Activated CD8-positive, alpha-beta memory T cell treated with anti-CD3 and anti-CD28 coated beads for 24 hours (primary cell): Measurements from ENCODE around the gene RHPN2.
"Not testable (repeated sequence)": the region's sequence is repeated elsewhere in the genome, so short reads cannot be mapped to it uniquely, and the experiment has no call there.

Experiments
- DNase-seq: peaks from one replicate; pipeline ENCODE4 v3.0.0-alpha.2; 2020

The RHPN2 gene

DNA sequence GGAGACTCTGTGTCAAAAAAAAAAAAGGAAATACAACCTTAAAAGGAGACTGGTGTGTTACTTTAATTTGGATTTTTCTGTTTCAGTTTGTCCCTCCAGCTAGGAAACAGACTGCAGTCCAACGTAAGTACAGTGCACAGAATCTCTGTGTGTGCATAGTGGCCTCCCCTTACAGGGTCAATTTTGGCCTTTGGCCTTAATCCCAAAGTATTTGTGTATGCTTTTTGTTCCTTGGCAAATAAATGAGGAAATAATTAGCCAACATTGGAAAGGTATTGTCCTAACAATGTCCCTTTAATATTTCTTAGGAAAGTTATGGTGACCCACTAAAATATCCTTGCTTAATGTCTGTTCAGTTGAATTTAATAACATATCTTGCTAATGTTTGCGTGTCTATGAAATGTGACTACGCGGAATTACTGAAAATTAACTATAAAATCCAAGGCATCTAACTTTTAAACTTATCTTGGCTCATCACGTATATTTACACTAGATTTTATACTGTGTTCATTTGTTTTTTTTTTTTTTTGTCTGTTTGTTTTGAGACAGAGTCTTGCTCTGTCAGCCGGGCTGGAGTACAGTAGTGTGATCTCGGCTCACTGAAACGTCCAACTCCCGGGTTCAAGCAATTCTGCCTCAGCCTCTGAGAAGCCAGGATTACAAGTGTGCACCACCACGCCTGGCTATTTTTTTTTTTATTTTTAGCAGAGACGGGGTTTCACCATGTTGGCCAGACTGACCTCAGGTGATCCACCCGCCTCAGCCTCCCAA lies 39.0 kb downstream of the RHPN2 start:
- not testable (repeated sequence) for DNase-seq

GRCh38 chr19:33024398-33024797 lies 40.3 kb downstream of the RHPN2 start:
- DNase-seq: no peak

DNA sequence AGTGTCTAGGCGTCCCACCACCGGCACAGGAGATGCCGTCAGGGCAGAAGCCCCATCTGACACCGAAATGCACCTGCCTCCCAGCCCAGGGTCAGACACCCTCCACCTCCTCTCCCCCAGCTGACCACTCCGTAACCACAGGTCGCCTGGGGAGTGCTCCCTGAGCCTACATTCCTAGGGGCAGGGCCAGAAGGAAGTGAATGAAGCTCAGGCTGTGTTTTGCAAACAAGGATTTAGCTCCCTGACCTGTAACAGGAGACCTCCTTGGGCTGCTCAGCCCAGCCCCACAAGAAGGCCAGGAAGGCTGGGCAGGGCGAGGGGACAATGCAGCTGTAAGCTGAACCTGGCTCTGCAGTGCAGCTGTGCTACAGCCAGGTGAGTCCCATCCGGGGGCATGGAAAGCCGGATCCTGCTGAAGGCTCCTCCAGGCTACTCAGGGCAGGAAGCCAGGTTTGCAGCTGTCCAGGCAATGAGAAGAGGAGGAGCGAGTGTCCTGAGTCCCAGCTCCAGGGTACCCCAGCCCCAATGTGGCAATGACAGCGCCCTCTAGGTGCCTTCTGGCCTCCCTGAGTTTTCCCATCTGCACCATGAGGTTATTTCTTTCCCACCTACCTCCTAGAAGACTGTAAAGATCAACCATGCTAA lies 42.1 kb downstream of the RHPN2 start:
- DNase-seq: no peak

DNA sequence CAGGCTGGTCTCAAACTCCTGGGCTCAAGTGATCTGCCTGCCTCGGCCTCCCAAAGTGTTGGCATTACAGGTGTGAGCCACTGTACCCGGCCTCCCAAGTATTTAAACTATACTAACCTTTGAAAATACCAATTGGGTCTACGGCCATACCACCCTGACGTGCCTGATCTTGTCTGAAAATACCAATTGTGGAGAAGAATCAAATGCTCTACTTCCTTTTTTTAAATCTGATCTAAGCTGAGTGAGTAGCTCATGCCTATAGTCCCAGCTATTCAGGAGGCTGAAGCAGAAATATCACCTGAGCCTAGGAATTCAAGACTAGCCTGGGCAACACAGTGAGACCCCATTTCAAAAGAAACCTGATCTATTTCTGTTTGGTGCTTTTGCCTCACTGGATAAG lies 53.8 kb downstream of the RHPN2 start:
- not testable (repeated sequence) for DNase-seq

- DNase-seq: no peak
Measured at GRCh38 chr19:33008738-33009137, 56.0 kb downstream of the RHPN2 start.

DNA sequence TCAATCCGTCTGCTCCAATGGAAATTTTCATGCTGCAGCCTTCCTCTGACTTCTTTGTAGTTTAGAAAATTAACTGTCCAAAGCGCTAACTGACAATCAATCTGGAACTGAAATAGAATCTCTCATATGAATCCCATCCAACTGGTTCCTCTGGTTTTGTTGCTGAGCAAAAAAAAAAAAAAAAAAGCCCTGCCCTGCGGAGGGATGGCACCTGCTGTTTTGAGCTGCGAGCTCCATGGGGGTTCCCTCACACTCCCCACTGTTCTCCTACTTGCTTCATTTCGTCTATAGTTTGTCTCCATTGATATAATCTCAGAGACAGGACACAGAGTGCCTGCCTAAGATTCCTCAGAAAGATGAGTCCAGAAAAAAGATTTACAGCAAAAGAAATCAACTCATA lies 59.2 kb downstream of the RHPN2 start:
- no peak for DNase-seq

GRCh38 chr19:33003424-33004024 lies 61.2 kb downstream of the RHPN2 start:
- DNase-seq: not testable (repeated sequence)

DNA sequence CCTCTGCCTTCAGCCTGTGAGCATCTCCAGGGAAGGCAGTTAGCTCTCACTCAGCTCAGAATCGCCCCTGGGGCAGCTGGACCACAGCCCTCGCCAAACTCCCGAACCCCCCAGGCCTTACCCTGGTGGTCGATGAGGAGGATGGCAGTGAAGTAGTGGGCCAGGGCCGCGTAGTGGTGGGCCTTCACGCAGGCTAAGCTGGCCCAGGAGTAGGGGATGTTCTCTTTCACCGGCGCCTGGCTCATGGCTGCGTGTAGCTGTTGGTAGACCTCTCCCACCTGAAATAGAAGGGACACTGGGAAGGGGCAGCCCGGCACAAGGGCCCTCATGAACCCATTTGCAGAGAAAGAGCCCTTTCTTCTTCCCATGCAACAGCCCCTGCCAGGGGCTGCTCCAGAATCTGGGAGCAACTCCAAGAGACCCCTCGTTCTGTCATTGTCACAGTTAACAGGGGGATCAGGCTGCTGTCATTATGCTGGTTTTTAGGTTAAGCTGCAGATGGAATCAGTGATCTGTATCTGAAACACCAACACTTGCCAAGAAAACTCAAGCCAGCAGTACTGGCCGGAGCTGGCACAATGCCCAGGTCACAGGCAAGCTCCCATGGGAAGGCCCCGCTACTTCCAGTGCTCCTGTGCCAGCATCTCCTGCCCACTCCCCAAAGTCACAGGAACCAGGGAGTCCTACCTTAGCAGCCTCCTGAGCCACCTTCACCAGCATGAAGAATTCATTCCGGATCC lies 62.4 kb downstream of the RHPN2 start:
- not testable (repeated sequence) for DNase-seq

DNA sequence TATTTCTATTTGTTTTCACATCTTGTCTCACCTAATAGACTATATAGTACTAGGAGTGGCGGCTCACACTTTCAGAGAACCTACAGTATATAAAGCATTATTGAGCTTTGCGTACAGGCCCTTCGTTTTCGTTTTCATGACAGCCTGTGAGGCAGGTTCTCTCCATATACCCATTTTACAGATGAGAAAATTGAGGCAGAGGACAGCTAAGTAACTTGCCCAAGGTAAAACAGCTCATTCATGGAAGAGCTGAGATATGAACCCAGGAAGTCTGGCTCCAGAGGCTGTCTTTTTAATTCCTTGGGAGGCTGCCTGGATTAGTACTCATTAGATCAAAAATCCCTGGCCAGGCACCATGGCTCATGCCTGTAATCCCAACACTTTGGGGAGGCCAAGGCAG lies 63.8 kb downstream of the RHPN2 start:
- no peak for DNase-seq

DNA sequence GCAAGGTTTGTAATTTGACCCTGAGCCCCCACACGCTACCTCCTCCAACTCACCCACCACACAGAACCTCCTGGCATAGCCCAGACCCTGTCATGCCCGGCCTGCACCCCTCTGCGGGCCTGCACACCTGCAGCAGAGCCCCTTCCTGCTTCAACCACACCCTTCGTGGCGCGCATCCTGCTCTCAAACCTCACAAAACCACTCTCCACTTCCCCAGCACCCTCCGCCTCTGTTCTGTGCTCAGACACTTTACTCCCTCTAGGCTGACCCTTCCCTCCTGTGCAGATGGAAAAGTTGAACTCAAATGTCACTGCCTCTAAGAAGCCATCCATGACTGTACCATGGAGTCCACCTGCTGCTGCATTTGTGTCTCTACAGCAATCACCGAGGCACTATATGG lies 64.2 kb downstream of the RHPN2 start:
- no peak for DNase-seq

GRCh38 chr19:32998722-32999121 lies 66.0 kb downstream of the RHPN2 start:
- DNase-seq: no peak

DNA sequence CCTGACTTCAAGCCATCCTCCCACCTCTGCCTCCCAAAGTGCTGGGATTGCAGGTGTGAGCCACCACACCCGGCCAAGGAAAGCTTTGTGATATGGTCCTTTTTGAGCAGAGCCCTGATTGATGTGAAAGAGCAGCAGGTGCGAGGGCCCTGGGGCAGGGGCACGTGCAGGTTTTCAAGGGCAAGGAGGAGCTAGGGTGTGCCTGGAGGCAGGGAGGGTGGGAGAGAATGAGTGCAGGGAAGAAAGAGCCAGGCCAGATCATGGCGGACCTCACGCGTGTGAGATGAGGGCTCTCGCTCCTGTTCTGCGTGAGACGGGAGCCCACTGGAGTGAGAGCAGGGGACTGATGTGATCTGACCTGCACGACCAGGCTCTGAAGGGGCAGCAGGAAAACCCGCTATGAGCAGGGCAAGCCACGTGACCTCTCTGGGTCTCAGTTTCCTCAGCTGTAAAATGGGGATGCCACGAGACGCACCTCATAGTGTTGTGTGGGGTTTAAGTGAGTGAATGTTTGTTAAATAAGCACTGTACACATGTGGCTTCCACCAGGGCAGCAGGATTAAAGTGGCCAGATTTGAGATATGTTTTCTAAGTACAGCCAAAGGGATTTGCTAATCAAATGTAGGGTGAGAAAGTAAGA lies 66.9 kb downstream of the RHPN2 start:
- no peak for DNase-seq

DNA sequence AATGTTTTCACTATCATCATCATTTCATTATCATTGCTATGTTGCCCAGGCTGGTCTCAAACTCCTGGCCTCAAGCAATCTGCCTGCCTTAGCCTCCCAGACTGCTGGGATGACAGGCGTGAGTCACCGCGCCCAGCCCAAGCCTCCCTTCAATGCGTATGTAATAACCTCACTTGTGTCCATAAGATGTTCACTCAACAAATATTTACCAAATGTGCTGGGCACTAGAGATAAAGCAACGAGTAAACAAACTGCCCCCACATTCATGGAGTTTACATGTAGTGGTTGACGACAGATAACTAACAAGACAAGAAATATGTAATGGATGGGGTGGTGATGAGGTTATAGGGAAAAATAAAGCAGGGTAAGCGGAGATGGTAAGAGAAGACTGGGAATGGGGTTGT lies 67.6 kb downstream of the RHPN2 start:
- not testable (repeated sequence) for DNase-seq

DNA sequence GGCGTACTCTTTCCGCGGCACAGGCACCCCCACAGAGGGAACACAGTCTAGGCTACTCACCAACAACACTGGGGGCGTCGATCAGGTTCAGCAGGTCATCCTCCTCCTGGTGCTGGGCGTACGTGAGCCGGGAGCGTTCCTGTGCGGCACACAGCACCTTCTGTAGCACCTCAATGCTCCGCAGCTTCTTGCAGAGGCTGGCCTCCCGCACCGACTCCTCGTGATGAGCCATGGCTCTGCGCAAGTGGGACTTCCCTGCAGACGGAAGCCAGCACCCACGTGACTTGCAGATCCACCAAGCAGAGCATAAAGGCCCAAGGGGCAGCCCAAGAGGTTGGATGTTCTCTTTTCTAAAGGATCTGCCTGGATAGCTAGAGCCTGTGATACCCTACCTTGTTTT lies 68.7 kb downstream of the RHPN2 start:
- not testable (repeated sequence) for DNase-seq

DNA sequence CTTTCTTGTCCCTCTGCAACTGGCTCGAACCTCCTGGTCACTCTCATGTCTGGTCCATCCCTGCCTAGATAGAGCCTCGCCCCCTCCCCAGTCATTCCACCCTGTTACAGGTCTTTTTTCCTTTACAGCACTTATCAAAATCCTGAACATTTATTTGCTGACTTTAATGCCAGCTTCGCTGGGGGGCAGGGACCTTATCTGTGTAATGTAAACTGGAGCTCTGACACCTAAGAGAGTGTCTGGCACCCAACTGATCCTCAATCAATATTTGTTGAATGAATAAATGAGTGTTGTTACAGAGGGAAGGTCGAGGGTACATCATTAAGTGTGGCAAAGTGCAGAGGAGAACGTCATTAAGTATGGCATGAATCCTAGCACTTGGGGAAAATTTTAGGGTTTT lies 76.0 kb downstream of the RHPN2 start:
- DNase-seq: no peak

DNA sequence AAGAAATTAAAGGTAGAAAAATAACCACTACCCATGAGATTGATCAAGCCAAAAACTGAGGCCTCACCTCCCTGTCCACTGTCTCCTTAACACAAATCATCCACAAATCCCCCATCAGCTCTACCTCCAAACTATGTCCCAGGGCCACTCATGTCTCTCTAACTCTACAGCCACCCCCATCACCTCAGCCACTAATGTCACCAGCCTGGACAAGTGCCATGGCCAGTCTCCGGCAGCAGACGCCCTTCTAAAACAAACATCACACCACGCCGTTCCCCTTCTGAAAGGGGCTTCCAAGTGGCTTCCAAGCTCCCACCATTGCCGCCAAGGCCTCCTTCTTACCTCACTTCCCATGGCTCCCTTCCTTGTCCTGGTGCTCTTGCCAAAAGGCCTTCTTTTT lies 76.4 kb downstream of the RHPN2 start:
- DNase-seq: not testable (repeated sequence)

GRCh38 chr19:32982488-32982887 lies 82.2 kb downstream of the RHPN2 start:
- DNase-seq: not testable (repeated sequence)

DNA sequence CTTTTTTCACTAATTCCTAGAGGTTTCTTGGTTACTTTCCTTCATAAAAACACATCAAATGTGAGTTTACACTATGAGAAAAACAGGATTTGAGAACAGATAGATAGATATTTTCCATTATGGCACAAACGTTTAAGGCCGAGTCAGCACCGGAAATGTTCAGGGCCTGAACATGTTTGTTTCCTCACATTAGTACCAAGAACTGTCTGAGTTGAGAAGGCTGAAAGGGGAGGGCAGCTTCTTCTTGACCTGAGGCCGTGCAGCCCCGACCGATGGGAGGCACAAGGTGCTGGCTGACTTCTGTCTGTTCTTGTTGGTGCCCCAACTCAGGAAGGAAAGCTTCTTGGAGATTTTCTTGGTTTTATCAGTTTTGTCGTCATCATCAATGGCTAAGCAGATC lies 84.9 kb downstream of the RHPN2 start:
- DNase-seq: not testable (repeated sequence)

DNA sequence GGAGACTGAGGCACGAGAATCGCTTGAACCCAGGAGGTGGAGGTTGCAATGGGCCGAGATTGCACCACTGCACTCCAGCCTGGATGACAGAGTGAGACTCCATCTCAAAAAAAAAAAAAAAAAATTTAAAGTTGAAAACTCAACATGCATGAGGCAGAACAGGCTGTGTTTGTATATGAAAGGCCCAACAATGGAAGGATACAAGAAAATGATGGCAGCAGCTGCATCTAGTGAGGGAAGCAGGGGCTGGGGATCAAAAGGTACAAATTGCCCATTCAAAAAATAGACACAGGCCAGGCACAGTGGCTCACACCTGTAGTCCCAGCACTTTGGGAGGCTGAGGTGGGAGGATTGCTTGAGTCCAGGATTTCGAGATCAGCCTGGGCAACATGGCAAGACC lies 86.9 kb downstream of the RHPN2 start:
- not testable (repeated sequence) for DNase-seq

DNA sequence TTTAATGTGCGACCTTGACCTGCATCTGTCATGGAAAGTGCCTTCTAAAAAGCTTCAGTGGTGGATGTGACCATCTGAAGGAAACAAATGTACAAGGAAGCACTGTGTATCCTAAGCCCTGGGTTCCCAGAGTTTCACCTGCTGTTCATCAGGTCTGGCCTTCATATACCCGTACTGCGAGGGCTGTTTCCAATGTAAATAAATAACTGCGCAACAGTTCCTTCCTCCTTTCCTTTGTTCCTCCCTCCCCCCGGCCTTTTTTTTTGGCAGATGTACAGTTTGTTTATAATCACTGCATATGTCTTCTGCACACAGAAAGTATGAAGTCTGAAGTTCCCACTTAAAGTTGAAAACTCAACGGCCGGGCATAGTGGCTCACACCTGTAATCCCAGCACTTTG lies 87.4 kb downstream of the RHPN2 start:
- no peak for DNase-seq

DNA sequence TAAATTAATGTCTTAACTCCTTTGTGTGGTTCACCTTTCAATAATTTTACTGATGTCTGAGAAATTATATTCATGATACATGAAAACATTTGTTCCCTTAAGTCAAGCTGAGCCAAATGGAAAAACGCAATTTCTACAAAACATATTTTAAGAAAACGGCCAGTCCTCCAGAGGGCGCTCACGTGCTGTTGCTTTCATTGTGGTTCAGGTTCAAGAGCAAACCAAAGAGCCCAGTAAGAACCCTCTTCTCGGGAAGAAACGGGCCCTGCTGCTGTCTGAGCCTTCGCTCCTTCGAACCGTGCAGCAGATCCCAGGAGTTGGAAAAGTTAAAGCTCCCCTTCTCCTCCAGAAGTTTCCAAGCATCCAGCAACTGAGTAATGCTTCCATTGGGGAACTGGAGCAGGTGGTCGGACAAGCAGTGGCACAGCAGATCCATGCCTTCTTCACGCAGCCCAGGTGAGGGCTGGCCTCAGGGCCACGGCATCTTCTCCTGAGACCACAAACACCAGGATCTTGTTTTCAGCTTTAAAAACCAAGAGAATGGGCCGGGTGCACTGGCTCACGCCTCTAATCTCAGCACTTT lies 88.4 kb downstream of the RHPN2 start:
- DNase-seq: peak; percentile 84

- peak; percentile 99 for DNase-seq
Measured at GRCh38 chr19:32971715-32972540, 92.8 kb downstream of the RHPN2 start, which contains the start of the genes CEP89 and FAAP24. Gene CEP89 (minus strand): TSS chr19:32971958. CDS start chr19:32971874, 84 bp downstream. Gene FAAP24 (plus strand): TSS chr19:32972242. CDS start chr19:32973197, 955 bp downstream.
